PC-9 (cell line): ENCODE data around the gene MFSD12. TPM values are rescaled to one million over a fixed set of nuclear protein-coding genes. Genes with fewer than 3 reads are reported as not detected.

Source experiments
- BruUV-seq: library from RNA; stranded (reverse); fragments of 400-500 nt; replicated peaks from 2 replicates; lab custom pipeline; 2021; lab: Mats Ljungman, UMichigan
- CTCF ChIA-PET: fragments of 300-600 bp; sonication (Branson Sonifier 250); formaldehyde crosslinking; loops from one replicate; lab custom pipeline; 2022; ENCODE audit warnings: antibody characterized with exemption; lab: Charles Lee
- POLR2A ChIA-PET: fragments of 300-600 bp; sonication (Branson Sonifier 250); formaldehyde crosslinking; loops from one replicate; lab custom pipeline; 2022; ENCODE audit warnings: antibody characterized with exemption; ENCODE audit not compliant: unreplicated experiment; lab: Charles Lee
- DNase-seq, 2 experiments: peaks; one replicate each; pipeline versions ENCODE4 v3.0.0 to v3.0.0-alpha.2; 2015 to 2022; ENCODE audit warnings: mixed read lengths in 1 of 2
- H2AFZ ChIP-seq: fragments of 200-600 bp; sonication (generic); 2 replicates; pipeline ENCODE4 v1.8.1; 2017; ENCODE audit warnings: antibody characterized with exemption
- H3F3A ChIP-seq: fragments of 200-600 bp; sonication (generic); 2 replicates; pipeline ENCODE4 v1.8.1; 2017; ENCODE audit warnings: antibody characterized with exemption, mild to moderate bottlenecking, low read depth; ENCODE audit not compliant: insufficient read depth
- H3K27ac ChIP-seq: fragments of 200-600 bp; sonication (generic); 2 replicates; pipeline ENCODE4 v1.6.1; 2016; ENCODE audit warnings: mixed run types
- H3K27me3 ChIP-seq: fragments of 200-600 bp; sonication (generic); 2 replicates; pipeline ENCODE4 v1.6.1; 2016; ENCODE audit warnings: low read depth, mixed run types; ENCODE audit not compliant: insufficient read depth
- H3K36me3 ChIP-seq: fragments of 200-600 bp; sonication (generic); 2 replicates; pipeline ENCODE4 v1.6.1; 2016; ENCODE audit warnings: low read depth, mixed run types
- H3K4me1 ChIP-seq: fragments of 200-600 bp; sonication (generic); replicated peaks from 2 replicates; pipeline ENCODE4 v1.6.1; 2016; ENCODE audit warnings: mixed run types; ENCODE audit not compliant: insufficient read depth
- H3K4me2 ChIP-seq: fragments of 200-600 bp; sonication (generic); 2 replicates; pipeline ENCODE4 v1.6.1; 2017; ENCODE audit warnings: mixed run types
- H3K4me3 ChIP-seq: fragments of 200-600 bp; sonication (generic); 2 replicates; pipeline ENCODE4 v1.6.1; 2016; ENCODE audit warnings: mixed run types
- H3K79me2 ChIP-seq: fragments of 200-600 bp; sonication (generic); 2 replicates; pipeline ENCODE4 v1.6.1; 2017; ENCODE audit warnings: low read depth, mixed run types
- H3K9me2 ChIP-seq: fragments of 200-600 bp; sonication (generic); 2 replicates; pipeline ENCODE4 v1.8.1; 2017; ENCODE audit warnings: mild to moderate bottlenecking; ENCODE audit not compliant: insufficient read depth
- H3K9me3 ChIP-seq: fragments of 200-600 bp; sonication (generic); 2 replicates; pipeline ENCODE4 v1.8.1; 2016; ENCODE audit warnings: low read depth; ENCODE audit not compliant: insufficient read depth
- H4K20me1 ChIP-seq: fragments of 200-600 bp; sonication (generic); 2 replicates; pipeline ENCODE4 v1.8.1; 2017; ENCODE audit not compliant: insufficient read depth
- EZH2 ChIP-seq: fragments of 200-600 bp; sonication (generic); IDR thresholded peaks from 2 replicates; pipeline ENCODE4 v1.8.0; 2017; ENCODE audit warnings: antibody characterized with exemption, low read depth
- intact Hi-C: fragments of 100-400 bp; cut with micrococcal nuclease; formaldehyde crosslinking; loops from one replicate; pipeline ENCODE4 v1.10.0; 2022; ENCODE audit not compliant: unreplicated experiment
- total RNA-seq: library from RNA; stranded (reverse); gene quantifications from 2 replicates; pipeline ENCODE4 v1.2.3, GENCODE V29; 2021
- TF ChIP-seq, protein P1 (sequence below): fragments of 200-600 bp; sonication (generic); conservative IDR thresholded peaks from 2 replicates; pipeline ENCODE4 v1.6.1; 2017; ENCODE audit warnings: mixed run types, antibody characterized with exemption, mild to moderate bottlenecking, moderate library complexity

MFSD12 gene
- total RNA-seq, 1 experiment from 2014 or later: 70.0 TPM

DNA sequence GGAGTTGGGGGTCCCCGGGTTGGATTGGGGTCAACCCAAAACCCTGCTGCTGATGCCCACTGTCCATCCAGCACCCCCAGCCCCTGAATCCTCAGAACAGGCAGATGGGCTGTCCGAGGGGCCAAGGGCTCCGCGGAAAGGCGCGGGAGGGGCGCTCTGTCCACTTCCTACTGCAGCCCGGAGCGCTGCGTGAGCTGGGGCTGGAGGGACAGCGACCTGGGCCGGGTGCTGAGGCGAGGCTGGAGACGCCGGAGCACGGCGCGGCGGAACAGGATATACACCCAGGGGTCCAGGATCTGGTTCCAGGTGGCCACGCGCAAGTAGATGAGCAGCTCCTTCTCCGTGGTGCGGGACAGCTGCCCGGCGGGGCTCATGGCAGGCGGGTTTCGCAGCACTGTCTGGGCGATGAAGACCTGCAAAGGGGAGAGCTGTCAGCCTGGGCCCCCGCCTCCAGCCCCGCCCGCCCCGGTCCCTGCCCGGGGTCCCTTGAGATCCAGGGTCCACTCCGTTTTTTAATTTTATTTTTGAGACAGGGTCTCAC is 38.2 kb upstream of the MFSD12 start:
- Histone ChIP-seq H3K36me3 (no peaks in the 10 kb centered on the region), H3F3A (peaks cover 3% of the 10 kb centered on the region; the same call in 1 of the 2 replicates), H3K4me3 (no peak overlapping the region), H3K9me2 (no peaks in the 10 kb centered on the region), H3K4me2 (no peak overlapping the region), H4K20me1 (no peaks in the 10 kb centered on the region), H3K27me3 (peaks cover 13% of the 10 kb centered on the region; the same call in 1 of the 2 replicates), H3K79me2 (no peaks in the 10 kb centered on the region), H2AFZ (no peak overlapping the region), H3K4me1 (no peaks in the 10 kb centered on the region), H3K27ac (no peak overlapping the region), H3K9me3 (no peaks in the 10 kb centered on the region)
- ChIA-PET POLR2A (no interaction called here), CTCF (no interaction called here)
- intact Hi-C loops: no loop called here
- DNase-seq: no peak
- no TSS peak for BruUV-seq
- TF ChIP-seq EZH2: no peak
- TF ChIP-seq, protein P1, sequence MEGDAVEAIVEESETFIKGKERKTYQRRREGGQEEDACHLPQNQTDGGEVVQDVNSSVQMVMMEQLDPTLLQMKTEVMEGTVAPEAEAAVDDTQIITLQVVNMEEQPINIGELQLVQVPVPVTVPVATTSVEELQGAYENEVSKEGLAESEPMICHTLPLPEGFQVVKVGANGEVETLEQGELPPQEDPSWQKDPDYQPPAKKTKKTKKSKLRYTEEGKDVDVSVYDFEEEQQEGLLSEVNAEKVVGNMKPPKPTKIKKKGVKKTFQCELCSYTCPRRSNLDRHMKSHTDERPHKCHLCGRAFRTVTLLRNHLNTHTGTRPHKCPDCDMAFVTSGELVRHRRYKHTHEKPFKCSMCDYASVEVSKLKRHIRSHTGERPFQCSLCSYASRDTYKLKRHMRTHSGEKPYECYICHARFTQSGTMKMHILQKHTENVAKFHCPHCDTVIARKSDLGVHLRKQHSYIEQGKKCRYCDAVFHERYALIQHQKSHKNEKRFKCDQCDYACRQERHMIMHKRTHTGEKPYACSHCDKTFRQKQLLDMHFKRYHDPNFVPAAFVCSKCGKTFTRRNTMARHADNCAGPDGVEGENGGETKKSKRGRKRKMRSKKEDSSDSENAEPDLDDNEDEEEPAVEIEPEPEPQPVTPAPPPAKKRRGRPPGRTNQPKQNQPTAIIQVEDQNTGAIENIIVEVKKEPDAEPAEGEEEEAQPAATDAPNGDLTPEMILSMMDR: no peak

DNA sequence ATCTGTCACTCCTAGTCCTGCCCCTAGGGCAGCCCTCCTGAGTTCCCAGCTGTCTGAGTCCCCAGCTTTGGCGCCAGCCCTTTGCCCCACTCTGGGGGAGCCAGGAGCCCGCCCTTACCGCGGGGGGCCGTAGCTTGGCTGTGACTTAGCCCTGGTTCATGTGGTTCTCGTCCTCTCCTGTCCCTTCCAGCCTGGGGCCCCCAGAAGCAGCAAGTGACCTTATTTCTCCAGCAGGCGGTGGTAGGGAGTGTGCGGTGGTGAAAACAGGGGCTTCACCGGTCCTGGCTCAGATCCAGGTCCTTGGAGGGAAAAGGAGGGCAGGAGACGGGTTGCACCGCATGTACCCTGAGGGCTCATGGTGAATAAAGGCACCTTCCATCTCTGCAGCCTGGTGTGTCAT is 35.8 kb upstream of the MFSD12 start:
- ChIA-PET CTCF (no interaction called here), POLR2A (no interaction called here)
- BruUV-seq: no TSS peak

DNA sequence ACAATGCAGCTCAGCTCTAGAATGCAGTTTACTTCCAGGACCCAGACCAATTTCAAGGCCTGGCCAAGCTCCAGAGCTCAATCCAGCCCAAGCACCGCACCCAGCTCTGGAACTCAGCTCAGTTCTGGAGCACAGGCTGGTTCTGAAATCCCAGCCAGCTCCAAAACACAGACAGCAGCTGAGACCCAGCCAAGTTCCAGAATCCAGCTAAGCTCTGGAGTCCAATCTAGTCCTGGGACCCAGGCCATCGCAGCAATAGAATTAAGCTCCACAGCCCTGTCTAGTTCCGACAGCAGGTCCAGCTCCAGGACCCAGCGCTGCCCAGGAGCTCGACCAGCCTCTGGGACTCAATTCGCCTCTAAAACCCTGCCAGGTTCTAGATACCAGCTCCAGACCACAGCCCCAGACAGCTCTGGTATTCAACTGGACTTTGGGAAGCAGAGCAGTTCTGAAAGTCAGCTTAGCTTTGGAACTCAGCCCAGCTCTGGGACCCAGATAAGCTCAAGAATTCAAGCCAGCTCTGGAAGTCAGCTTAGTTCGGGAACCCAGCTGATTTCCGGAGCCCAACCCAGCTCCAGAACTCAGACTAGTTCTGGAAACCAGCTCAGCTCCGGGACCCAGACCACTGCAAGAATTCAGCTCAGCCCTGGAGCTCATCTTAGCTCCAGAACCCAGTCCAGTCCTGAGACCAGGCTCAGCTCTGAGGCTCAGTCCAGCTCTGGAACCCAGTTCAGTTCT is 34.7 kb upstream of the MFSD12 start:
- Histone ChIP-seq H3K4me3 (no peak overlapping the region), H3K79me2 (no peaks in the 10 kb centered on the region), H3K27me3 (peaks cover 13% of the 10 kb centered on the region; the same call in 1 of the 2 replicates), H4K20me1 (no peaks in the 10 kb centered on the region), H3K4me1 (no peaks in the 10 kb centered on the region), H3K4me2 (no peak overlapping the region), H3K36me3 (no peaks in the 10 kb centered on the region), H3K9me3 (no peaks in the 10 kb centered on the region), H3K9me2 (no peaks in the 10 kb centered on the region), H3F3A (peaks cover 3% of the 10 kb centered on the region; the same call in 1 of the 2 replicates), H2AFZ (no peak overlapping the region), H3K27ac (no peak overlapping the region)
- TF ChIP-seq, protein P1: no peak
- no peak for TF ChIP-seq EZH2
- no peak for DNase-seq
- intact Hi-C loops: no loop called here
- ChIA-PET CTCF (no interaction called here), POLR2A (no interaction called here)
- no TSS peak for BruUV-seq

More for the DNA sequence above, 35.8 kb upstream of the MFSD12 start:
- no peaks in the 10 kb centered on the region for H3K79me2 ChIP-seq
- peaks cover 3% of the 10 kb centered on the region; the same call in 1 of the 2 replicates for H3F3A ChIP-seq
- TF ChIP-seq, protein P1: no peak
- TF ChIP-seq EZH2: no peak
- H3K4me1 ChIP-seq: no peaks in the 10 kb centered on the region
- no peak overlapping the region for H3K4me2 ChIP-seq
- no peaks in the 10 kb centered on the region for H3K9me2 ChIP-seq
- H3K4me3 ChIP-seq: no peak overlapping the region
- no peaks in the 10 kb centered on the region for H4K20me1 ChIP-seq
- no peak overlapping the region for H3K27ac ChIP-seq
- H2AFZ ChIP-seq: no peak overlapping the region
- H3K9me3 ChIP-seq: no peaks in the 10 kb centered on the region
- peaks cover 13% of the 10 kb centered on the region; the same call in 1 of the 2 replicates for H3K27me3 ChIP-seq
- DNase-seq: no peak
- intact Hi-C loops: no loop called here
- no peaks in the 10 kb centered on the region for H3K36me3 ChIP-seq
